GM21515 (cell line): ENCODE data around the gene UTP15.

ENCODE experiments used
- ATAC-seq: cut with Tn5 transposase; IDR thresholded peaks from one replicate; pipeline ENCODE4 v1.9.1; 2021; ENCODE audit not compliant: unreplicated experiment

The UTP15 gene

DNA sequence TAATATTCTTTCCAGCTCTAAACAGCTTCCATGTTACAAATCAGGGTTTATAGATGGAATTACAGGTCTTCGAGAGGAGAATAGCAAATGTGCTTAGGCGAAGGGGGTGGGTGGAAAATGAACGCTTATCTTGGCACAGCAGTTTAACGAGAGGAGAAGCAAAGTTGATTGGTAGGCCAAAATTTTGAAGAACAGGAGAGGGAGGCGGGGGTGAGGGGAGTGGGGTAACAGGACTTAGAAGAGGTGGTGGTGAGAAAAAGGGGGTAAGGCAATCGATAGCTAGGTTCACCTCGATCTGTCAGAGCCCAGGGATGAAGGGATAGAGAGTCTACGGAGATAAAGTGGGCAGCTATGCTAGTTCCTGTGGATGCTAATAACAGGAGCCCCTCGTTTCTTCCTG is 868 bp upstream of the UTP15 start:
- peak; percentile 3 for ATAC-seq

DNA sequence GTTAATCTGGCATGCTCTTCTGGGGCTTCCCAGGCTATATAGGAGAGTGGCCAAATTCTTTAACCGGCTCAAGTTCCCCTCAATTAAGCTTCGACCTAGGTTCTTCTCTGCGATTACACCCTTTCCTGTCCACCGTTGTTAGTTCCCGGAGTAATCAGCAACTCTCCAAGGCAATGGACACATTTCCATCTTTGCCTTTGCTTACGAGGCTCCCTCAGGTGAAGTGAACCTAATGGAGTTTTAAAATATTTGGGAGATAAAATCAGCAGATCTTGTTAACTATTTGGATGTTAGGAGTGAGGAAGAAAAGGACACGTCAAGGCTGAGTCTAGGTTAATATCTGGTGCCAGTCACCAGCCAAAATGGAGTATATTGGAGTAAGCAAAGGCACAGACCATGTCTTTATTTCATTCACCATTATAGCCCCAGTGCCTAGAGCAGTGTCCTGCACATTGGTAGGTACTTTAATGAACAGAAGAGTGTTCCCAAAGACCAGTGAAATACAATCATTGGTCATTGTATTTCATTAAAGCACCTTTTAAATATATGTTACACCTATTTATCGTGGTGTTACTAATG is 515 bp downstream of the UTP15 start:
- peak; percentile 9 for ATAC-seq

DNA sequence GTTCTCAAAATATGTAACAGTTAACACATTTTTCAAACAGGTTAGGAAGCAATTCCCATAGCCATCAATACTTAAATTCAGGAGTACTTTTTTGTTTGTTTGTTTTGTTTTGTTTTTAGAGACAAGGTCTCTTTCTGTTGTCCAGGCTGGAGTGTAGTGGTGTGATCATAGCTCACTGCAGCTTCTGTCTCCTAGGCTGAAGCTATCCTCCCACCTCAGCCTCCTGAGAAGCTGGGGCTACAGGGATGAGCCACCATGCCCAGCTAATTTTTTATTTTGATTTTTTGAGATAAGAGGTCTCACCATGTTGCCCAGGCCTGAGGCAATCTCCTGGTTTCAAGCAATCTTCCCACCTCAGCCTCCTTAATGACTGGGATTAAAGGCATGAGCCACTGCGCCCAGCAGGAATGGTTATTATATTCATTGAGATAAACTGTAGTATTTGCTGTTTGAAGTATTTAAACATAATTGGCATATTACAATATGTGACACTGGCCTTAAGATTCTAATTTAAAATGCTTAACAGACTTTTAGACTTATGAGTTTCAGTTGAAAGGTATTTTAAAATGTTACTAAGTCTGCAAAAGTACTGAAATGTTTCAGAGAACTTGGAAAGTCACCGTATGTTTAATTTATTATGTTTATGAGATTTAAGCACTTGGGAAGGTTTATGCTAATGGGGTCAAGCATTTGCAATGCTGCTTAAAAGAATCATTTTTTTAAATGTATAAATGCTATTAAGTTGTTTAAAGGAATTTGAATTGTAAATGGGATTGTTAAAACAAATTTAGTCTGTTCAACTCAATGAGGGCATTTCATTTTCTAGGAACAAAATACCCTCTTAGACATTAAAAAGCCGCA is 17.0 kb downstream of the UTP15 start:
- no peak for ATAC-seq

DNA sequence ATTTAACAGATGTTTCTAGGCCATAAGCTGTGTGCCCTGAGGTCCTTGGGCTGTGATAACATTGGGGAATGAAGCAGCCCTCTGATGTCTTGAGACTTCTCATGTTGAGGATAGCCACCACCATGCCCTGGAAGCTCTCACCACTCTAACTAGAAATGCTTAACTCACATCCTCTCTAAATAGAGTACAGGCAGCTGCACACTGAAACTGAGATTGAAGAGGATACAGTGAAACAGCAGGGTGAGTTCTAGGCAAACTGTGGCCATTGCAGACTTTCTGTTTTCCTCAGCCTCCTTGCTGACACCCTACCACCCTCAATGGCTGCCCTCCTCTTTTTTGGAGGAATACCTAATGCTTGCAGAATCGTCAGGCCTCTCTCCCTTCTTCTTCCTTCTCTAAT is 22.4 kb downstream of the UTP15 start:
- ATAC-seq, result peak; percentile 79

DNA sequence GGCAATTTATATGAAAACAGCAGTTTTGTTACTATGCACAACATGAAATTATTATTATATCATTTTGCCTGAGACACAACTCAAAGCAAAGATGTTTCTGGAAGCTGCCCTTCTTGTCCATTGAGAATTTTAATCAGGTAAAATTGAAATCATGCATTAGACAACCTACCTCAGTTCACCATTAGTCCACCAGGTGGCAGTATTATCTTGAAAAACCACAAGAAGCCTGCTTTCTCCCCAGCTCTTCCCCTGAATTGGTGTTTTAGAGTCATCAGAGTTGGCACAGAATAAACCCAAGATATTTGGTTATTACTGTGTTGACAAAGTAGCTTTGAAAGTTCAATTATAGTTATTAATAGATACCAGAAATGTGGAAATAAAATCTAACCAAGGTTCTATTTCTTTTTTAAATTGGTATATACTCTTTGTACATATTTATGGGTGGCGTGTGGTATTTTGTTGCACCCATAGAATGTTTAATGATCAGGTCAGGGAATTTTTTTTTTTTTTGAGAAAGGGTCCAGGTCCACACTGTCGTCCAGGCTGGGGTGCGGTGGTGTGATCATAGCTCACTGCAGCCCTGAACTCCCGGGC is 25.7 kb downstream of the UTP15 start:
- ATAC-seq, result no peak

DNA sequence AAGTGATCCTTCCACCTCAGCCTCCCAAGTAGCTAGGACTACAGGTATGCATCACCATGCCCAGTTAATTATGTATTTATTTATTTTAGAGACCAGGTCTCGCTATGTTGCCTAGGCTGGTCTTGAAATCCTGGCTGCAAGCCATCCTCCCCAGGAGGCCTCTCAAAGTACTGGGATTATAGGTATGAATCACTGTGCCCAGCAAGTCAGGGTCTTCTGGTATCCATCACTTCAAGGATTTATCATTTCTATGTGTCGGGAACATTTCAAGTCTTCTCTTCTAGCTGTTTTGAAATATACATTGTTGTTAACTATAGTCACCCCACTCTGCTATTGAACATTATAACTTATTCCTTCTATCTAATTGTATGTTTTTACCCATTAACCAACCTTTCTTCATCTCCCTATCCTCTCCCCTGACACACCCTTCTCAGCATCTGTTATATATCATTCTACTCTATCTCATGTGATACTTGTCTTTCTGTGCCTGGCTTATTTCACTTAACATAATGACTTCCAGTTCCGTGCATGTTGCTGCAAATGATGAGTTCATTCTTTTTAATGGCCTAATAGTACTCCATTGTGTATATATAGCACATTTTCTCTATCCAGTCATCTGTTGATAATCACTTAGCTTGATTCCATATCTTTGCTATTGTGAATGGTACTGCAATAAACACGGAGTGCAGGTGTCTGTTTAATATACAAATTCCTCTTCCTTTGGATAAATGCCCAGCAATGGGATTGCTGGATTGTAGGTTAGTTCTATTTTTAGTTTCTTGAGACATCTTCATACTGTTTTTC is 26.4 kb downstream of the UTP15 start:
- ATAC-seq, result no peak

DNA sequence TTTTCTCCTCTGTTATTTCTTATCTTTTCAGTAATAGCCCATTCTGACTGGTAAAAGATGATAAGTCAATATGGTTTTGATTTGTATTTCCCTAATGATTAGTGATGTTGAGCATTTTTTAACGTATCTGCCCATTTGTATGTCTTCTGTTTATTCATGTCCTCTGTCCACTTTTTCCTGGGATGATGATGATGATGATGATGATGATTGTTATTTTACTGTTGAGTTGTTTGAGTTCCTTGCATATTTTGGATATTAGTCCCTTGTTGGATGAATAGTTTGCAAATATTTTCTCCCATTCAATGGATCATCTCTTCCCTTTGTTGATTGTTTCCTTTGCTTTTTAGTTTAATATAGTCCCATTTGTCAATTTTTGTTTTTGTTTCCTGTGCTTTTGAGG is 27.0 kb downstream of the UTP15 start:
- no peak for ATAC-seq

DNA sequence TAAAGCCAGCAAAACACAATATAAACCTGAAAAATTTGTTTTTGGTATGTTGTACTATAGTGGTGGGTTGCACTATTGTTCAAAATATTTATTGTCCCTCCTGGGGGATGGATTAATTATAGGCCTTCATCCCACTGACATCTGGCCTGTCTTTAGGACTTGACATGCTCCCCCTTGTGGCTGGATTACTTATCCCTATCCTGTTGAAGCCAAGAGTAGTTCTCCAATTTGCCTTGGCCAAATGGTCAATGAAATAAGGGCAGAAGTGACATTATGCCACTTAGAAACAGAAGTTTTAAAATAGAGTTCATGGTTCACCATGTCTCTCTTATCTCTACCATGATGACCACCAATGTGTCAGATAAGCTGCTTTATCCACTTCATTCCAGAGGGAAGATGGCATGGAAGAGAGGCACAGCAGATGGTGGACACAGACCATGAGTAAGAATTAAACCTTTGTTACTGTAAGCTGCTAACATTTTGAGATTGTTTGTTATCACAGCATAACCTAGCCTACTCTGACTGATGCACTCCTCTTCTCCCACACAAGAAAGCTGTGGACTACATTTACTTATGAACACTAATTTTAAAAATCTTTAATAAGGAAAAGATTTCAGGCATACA is 31.3 kb downstream of the UTP15 start:
- ATAC-seq, result no peak

DNA sequence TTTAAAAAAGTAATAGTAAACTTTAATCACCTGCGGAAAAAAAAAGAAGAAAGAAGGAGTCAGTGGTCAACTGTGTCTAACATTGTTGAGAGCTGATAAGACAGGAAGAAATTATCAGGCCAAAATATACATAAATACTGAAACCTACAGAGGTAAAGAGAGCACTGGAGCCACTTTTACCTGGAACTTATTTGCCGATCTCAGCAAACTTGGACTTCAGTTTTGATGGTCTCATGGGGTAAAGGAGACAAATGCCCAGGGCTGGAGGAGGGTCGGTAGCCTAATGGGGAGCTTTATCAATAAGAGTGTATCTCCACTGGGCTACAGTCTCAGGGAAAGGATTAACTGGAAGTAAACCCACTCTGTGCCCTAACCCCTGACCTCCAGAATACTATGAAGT is 33.8 kb downstream of the UTP15 start:
- ATAC-seq, result no peak

DNA sequence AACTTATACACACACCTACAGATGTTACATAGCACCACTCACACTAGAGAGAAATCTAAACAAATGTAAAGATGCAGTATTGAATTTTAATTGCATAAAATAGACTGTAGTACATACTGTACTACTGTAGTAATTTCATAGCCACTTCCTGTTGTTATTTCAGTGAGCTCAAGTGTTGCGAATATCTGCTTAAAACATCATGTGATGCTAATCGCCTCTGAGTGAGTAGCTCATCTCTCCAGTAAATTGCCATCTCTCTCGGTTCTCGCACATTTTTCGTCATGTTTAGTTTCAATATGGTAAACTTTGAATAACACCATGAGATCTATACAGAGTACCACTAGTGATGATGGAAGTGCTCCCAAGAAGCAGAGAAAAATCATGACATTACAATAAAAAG is 38.5 kb downstream of the UTP15 start:
- ATAC-seq, result no peak

DNA sequence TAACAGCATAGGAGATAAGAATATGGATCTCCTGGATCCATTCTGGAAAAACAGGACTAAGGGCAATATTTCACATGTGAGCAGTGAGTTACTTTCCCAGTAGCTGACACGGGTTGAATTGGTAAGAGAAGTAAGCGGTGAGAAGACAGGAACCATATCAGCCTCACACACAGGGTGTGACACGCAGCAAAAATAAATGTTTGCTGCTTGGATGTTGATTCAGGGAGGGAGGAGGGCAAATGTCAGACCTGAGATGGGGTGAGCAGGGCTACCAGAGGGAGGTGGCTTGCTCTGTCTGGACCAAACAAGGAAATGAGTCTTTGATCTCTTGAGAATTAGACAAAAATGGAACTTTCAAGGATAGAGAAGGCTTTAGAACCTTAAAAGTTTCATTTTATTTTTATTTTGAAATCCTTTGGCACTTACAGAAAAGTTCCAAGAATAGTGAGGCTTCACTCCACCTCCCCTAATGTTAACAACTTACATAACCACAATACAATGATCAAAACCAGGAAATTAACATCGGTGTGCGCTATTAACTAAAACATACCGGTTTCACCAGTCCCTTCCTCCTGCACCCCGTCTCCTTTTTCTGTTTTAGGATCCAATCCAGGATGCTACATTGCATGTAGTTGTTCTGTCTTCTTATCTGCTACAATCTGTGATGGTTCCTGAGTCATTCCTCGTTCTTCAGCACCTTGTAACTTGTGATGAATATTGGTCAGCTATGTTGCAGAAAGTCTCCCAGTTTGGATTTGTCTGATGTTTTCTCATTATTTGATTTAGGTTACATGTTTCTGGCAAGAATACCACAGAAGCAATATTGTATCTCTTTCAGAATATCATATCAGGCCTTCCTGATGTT is 39.9 kb downstream of the UTP15 start:
- ATAC-seq, result no peak

DNA sequence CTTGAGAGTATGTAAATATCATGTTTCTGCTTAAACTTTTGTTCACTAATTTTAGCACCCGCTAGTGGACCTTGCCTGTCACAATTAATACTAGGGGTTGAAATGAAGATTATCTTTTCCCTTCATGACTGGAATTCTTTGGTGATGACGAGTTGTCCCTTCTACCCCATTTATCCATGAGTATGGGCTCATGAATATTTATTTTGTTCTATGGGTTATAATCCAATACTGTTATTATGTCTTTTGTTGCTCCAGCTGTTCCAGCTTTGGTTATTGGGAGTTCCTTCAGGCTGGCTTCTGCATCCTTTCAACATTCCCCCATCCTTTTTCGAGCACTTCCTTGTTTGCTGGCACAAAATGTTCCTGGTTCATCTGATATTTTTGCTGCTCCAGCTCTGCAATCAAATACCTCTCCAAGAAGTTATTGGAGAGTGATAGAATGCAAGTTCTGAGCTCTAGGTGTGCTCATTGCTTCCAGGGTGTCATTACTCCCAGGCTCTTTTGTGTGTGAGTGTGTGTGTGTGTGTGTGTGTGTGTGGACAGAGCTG is 40.7 kb downstream of the UTP15 start:
- no peak for ATAC-seq

DNA sequence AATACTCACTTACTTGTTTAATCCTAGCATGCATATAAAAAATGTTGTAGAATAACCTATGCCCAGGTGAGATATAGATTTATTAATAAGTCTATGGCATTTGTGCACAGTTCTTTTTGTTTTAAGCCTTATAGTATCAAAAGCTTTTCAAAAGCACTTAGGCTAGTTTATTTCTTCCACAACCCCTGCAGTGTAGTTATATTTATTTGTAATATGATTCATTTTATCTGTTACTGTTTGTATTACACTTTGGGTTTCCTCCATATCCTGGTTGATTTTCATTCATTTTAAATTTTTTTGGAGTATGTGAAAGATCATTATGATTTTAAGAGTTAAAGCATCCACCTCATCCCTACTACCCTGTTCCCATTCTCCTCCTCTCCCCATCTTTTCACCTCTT is 41.7 kb downstream of the UTP15 start:
- ATAC-seq, result no peak

DNA sequence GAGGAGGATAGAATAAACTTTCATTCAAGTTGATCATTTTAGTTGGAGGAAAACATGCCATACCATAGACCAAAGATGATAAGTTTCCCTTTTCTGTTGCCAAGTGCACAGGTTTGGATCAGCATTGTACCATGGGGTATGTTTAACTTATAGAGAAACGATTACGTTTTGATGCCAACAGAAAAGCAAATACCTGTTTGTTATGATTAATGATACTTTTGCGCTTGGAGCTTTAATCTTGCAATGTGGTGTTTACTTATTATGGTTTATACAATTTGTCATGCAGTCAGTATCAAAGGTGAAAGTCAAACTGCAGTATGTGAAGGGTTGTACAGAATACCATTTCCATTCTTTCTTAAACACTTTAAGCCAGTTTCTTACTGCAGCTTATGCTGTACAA is 47.3 kb downstream of the UTP15 start:
- ATAC-seq, result no peak

DNA sequence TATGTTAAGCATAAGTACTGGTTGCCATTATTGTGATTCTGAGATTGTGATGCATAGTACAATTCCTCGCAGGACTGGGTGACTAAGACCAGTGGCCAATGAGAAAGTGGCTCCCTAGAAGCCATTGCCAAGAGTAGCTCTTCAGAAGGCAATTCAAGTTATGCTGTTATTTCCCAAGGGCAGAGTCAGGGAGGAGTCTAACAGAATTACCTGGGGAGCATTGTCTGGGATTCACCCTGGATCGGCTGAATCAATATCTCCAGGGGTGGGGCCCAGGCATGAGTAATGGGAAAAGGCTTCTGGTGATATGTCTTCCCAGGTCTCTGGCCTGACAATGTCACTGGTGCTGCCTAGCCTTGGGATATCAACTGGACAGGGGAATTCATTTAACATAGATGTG is 49.5 kb downstream of the UTP15 start:
- no peak for ATAC-seq

DNA sequence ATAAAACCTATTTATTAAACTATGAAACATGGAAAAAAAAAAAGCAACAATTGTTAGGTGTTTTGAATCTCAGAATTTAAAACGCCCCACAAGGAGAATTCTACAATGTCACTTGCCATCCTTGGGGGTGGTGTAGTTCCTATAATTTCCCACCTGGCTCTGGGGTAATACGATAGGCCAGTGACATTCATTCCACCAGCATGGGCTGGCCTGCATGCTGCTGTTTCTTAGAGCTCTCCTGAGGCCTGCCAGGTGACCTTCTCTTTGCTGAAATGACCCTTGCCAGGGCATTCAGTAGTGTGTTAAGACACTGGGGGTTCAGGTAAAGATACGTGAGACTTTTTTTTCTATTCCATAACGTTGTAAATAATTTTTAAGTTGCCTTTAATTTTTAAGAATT is 50.4 kb downstream of the UTP15 start:
- ATAC-seq, result no peak

DNA sequence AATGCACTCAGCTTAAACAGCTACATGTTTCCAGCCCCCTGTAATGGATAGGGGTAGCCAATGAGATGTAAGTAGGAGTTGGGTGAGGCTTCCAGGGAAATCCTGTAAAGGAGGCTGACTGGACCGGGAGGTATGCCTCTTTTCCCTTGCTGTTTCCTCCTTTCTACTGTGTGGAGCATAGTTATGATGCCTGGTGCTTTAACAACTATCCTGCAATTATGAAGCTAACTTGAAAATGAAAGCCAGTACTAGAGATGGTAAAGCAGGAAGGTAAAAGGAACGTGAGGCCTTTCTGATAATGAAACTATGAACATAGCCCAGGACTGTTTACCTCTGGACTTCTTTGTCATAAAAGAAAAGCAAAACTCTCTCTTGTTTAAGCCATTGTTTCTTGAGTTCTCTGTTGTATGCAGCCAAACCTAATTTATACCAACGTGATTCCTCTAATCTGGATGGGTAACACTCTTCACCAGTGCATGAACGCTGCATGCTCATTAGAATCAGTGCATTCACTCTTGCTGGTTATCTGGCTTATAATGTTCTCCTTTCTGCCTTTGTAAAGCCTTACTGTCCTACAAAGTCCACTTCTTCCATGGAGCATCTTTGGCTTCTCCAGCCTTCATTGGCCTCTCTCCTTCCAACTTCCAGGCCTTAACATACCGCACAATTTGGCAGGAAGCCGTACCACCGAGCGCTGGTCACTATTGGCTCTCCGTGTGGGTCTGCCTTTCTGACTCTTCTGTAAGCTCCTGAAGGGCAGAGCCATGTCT is 52.2 kb downstream of the UTP15 start:
- peak; percentile 67 for ATAC-seq

DNA sequence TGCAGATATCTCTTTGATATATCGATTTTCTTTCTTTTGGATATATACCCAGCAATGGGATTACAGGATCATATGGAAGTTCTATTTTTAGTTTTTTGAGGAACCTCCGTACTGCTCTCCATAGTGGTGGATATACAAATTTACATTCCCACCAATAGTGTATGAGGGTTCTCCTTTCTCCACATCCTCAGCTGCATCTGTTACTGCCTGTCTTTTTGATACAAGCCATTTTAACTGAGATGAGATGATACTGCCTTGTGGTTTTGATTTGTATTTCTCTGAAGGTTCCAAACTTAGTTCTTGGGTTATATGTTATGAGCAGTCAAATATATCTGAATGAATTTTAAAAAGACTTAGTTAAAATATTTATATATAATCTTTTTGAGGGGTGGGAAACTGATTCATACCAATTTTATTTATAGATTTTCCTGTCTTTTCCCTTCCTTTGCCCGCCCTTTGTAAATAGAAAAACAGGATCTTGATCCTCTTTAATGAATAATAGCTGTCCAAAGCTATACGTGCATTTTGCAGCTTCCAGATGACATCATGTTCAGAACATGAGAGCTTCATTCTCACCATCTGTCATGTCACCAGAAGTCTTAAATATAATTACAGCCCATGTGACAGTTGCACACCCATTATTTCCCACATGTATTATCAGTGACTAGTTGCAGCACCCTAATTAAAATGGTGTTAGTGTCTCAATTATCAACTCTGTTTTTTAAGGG is 54.2 kb downstream of the UTP15 start:
- no peak for ATAC-seq

DNA sequence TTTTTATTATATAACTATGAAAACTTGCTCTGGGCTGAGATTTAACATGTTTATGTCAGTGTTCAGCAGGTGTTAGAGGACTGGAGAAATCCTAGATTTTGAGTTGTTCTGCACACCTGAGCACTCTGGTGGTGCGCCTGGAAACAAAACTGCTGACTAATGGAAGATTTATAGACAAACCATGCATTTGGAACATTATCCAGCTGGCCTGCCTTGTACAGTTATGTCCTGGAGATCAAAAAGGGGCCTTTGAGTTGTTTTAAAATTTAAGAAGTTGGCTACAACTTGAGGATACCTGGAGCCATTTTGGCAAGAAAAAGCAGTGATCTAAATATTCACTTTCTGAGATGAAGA is 54.8 kb downstream of the UTP15 start:
- no peak for ATAC-seq
